ENCODE results near the gene ANKS3.

ANKS3 gene

GRCh38 chr16:4726616-4727015 lies 7.5 kb downstream of the ANKS3 start:
- Histone ChIP-seq H3K4me3 (ENCODE audit: insufficient read depth, low read length, poor library complexity, severe bottlenecking) (no peak overlapping the region), H3K9me2 (replicated peaks; ENCODE audit: insufficient read depth, low read length) (no peaks in the 10 kb centered on the region), H3K27me3 (ENCODE audit: low read length) (no peaks in the 10 kb centered on the region), H3K9ac (ENCODE audit: low read length) (no peak overlapping the region), H3K36me3 (ENCODE audit: low read length) (no peaks in the 10 kb centered on the region), H3F3A (ENCODE audit: insufficient read depth) (no peaks in the 10 kb centered on the region), H4K20me1 (ENCODE audit: low read depth, low read length) (no peaks in the 10 kb centered on the region), H3K9me3 (ENCODE audit: insufficient read depth, low read length) (no peaks in the 10 kb centered on the region), H3K79me2 (ENCODE audit: insufficient read depth, low read length) (no peaks in the 10 kb centered on the region), H3K4me2 (ENCODE audit: low read depth, low read length, poor library complexity, severe bottlenecking) (no peak overlapping the region), H2AFZ (ENCODE audit: low read depth, low read length, severe bottlenecking) (no peak overlapping the region), H3K27ac (ENCODE audit: low read depth, low read length) (no peak overlapping the region)
- no peak for TF ChIP-seq CTCF (IDR thresholded peaks at IDR 0.05; ENCODE audit: insufficient read depth, low read length, poor library complexity, severe bottlenecking)
- TF ChIP-seq EZH2phosphoT487 (conservative IDR thresholded peaks at IDR 0.05; ENCODE audit: low read length): no peak

DNA sequence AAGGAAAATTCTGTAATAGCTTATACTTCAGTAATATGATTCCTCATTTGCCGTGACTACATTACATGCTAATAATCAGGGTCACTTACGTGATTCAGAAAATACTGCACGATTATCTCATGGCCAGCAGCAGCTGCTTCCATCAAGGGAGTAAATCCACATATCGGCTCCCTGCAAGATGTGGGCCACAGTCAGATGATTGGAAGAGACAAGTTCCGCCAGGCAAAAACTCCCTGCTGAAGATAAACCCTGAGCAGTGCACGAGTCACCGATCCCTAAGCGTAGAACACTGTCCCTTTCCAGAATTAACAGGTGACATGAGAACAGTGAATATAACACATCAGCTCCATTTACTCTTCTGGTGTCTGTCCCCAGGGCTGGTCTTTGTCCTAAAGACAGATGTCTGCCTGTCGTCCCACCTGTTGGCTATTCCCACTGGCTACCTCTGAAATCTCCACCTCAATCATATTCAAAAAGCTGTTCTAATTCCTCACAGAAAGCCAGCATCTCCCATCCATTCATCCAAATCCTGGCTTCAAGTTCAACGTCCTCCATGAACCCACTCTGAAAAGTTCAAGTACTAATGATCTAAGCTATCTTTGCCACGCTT lies 9.3 kb downstream of the ANKS3 start:
- no peaks in the 10 kb centered on the region for H3K27me3 ChIP-seq (ENCODE audit: low read length)
- TF ChIP-seq CTCF (IDR thresholded peaks at IDR 0.05; ENCODE audit: insufficient read depth, low read length, poor library complexity, severe bottlenecking) (no peak), EZH2phosphoT487 (conservative IDR thresholded peaks at IDR 0.05; ENCODE audit: low read length) (no peak)
- H3K9ac ChIP-seq (ENCODE audit: low read length): no peak overlapping the region
- H3K4me2 ChIP-seq (ENCODE audit: low read depth, low read length, poor library complexity, severe bottlenecking): no peak overlapping the region
- H4K20me1 ChIP-seq (ENCODE audit: low read depth, low read length): no peaks in the 10 kb centered on the region
- H3K9me2 ChIP-seq (replicated peaks; ENCODE audit: insufficient read depth, low read length): no peaks in the 10 kb centered on the region
- H2AFZ ChIP-seq (ENCODE audit: low read depth, low read length, severe bottlenecking): no peak overlapping the region
- H3F3A ChIP-seq (ENCODE audit: insufficient read depth): no peaks in the 10 kb centered on the region
- no peaks in the 10 kb centered on the region for H3K36me3 ChIP-seq (ENCODE audit: low read length)
- no peaks in the 10 kb centered on the region for H3K9me3 ChIP-seq (ENCODE audit: insufficient read depth, low read length)
- H3K27ac ChIP-seq (ENCODE audit: low read depth, low read length): no peak overlapping the region
- no peaks in the 10 kb centered on the region for H3K79me2 ChIP-seq (ENCODE audit: insufficient read depth, low read length)
- H3K4me3 ChIP-seq (ENCODE audit: insufficient read depth, low read length, poor library complexity, severe bottlenecking): no peak overlapping the region

DNA sequence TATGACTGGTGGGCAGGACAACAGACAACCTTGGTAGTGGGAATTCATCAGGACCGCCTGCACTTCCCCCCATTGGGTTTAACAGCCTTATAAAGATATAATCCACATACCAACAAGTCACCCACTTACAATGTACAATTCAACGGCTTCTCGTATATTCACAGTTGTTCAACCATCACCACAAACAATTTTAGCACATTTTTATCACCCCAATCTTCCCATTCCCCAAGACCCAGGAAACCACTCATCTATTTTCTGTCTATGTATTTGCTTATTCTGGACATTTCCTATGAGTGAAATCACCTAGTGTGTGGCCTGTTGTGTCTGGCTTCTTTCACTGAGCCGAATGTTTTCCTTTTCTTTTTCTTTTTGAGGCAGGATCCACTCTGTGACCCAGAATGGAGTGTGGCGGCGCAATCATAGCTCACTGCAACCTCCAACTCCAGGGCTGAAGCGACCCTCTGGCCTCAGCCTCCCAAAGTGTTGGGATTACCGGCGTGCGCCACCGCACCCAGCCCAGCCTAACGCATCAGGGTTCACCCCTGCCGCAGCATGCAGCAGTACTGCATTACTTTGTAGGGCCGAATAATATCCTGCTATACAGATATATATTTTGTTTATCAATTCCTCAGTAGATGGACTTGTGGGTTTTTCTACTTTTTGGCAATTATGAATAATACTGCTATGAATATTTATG lies 10.9 kb downstream of the ANKS3 start:
- no peak for TF ChIP-seq CTCF (IDR thresholded peaks at IDR 0.05; ENCODE audit: insufficient read depth, low read length, poor library complexity, severe bottlenecking)
- TF ChIP-seq EZH2phosphoT487 (conservative IDR thresholded peaks at IDR 0.05; ENCODE audit: low read length): no peak
- Histone ChIP-seq H3K9me2 (replicated peaks; ENCODE audit: insufficient read depth, low read length) (no peaks in the 10 kb centered on the region), H3K9me3 (ENCODE audit: insufficient read depth, low read length) (no peaks in the 10 kb centered on the region), H3K79me2 (ENCODE audit: insufficient read depth, low read length) (no peaks in the 10 kb centered on the region), H3K36me3 (ENCODE audit: low read length) (no peaks in the 10 kb centered on the region), H3K27ac (ENCODE audit: low read depth, low read length) (no peak overlapping the region), H3K27me3 (ENCODE audit: low read length) (no peaks in the 10 kb centered on the region), H2AFZ (ENCODE audit: low read depth, low read length, severe bottlenecking) (no peak overlapping the region), H3K4me3 (ENCODE audit: insufficient read depth, low read length, poor library complexity, severe bottlenecking) (no peak overlapping the region), H3F3A (ENCODE audit: insufficient read depth) (no peaks in the 10 kb centered on the region), H4K20me1 (ENCODE audit: low read depth, low read length) (no peaks in the 10 kb centered on the region), H3K4me2 (ENCODE audit: low read depth, low read length, poor library complexity, severe bottlenecking) (no peak overlapping the region), H3K9ac (ENCODE audit: low read length) (no peak overlapping the region)

All from SU-DHL-6 (cell line).